HG03575 (cell line): ENCODE measurements around the gene EPX.

Source experiments
- ATAC-seq: cut with Tn5 transposase; IDR thresholded peaks from one replicate; pipeline ENCODE4 v1.9.1; 2021; ENCODE audit not compliant: unreplicated experiment, insufficient number of reproducible peaks, low FRiP score; ENCODE audit errors: extremely low read depth

The EPX gene

GRCh38 chr17:58217766-58218165 is 25.2 kb downstream of the EPX start:
- no peak for ATAC-seq

- ATAC-seq: no peak
These were observed 26.7 kb downstream of the EPX start, which contains the start of gene MKS1 for GRCh38 chr17:58219007-58219788. MKS1 (minus strand) TSS chr17:58219255; CDS start chr17:58219230, 25 bp downstream.

- no peak for ATAC-seq
These were observed 27.3 kb downstream of the EPX start for GRCh38 chr17:58219789-58220183.

GRCh38 chr17:58224315-58224714 is 31.8 kb downstream of the EPX start:
- ATAC-seq: no peak

- no peak for ATAC-seq
These were observed 35.2 kb downstream of the EPX start for GRCh38 chr17:58227733-58228132.

GRCh38 chr17:58228679-58229078 is 36.2 kb downstream of the EPX start:
- ATAC-seq: no peak

- ATAC-seq: no peak
These were observed 36.9 kb downstream of the EPX start for GRCh38 chr17:58229384-58229783.

GRCh38 chr17:58229881-58230280 is 37.4 kb downstream of the EPX start:
- no peak for ATAC-seq

GRCh38 chr17:58231641-58232040 is 39.1 kb downstream of the EPX start:
- no peak for ATAC-seq

- no peak for ATAC-seq
These were observed 40.2 kb downstream of the EPX start for GRCh38 chr17:58232707-58233156.

GRCh38 chr17:58233543-58233942 is 41.0 kb downstream of the EPX start:
- ATAC-seq: no peak

GRCh38 chr17:58234512-58234911 is 42.0 kb downstream of the EPX start:
- ATAC-seq: no peak

- no peak for ATAC-seq
These were observed 43.3 kb downstream of the EPX start for GRCh38 chr17:58235821-58236220.

- ATAC-seq: no peak
These were observed 43.9 kb downstream of the EPX start for GRCh38 chr17:58236394-58236793.

- no peak for ATAC-seq
These were observed 45.7 kb downstream of the EPX start, which contains the start of gene LPO for GRCh38 chr17:58238147-58238634. LPO (plus strand) TSS chr17:58238584; CDS start chr17:58242980, 4,396 bp downstream.

- ATAC-seq: no peak
These were observed 47.5 kb downstream of the EPX start for GRCh38 chr17:58239987-58240386.

- no peak for ATAC-seq
These were observed 49.8 kb downstream of the EPX start for GRCh38 chr17:58242171-58242784.

- no peak for ATAC-seq
These were observed 52.4 kb downstream of the EPX start for GRCh38 chr17:58244963-58245362.

- ATAC-seq: no peak
These were observed 53.0 kb downstream of the EPX start for GRCh38 chr17:58245428-58246103.
